GM19455 (cell line): Measurements from ENCODE around the gene SHROOM4.

ENCODE experiments used
- ATAC-seq: cut with Tn5 transposase; IDR thresholded peaks from one replicate; pipeline ENCODE4 v1.9.1; 2021; ENCODE audit not compliant: unreplicated experiment

Gene SHROOM4

GRCh38 chrX:50707955-50708699 lies 105.9 kb downstream of the SHROOM4 start:
- no peak for ATAC-seq

- ATAC-seq: no peak
These were observed 106.6 kb downstream of the SHROOM4 start for GRCh38 chrX:50707405-50707804.

- no peak for ATAC-seq
These were observed 109.0 kb downstream of the SHROOM4 start for GRCh38 chrX:50705042-50705441.

GRCh38 chrX:50704360-50704759 lies 109.6 kb downstream of the SHROOM4 start:
- no peak for ATAC-seq

- ATAC-seq: no peak
These were observed 113.1 kb downstream of the SHROOM4 start for GRCh38 chrX:50700921-50701320.

- no peak for ATAC-seq
These were observed 115.0 kb downstream of the SHROOM4 start for GRCh38 chrX:50698944-50699343.

- ATAC-seq: no peak
These were observed 116.3 kb downstream of the SHROOM4 start for GRCh38 chrX:50697691-50698090.

- ATAC-seq: peak; percentile 84
These were observed 122.2 kb downstream of the SHROOM4 start for GRCh38 chrX:50691820-50692219.

GRCh38 chrX:50684871-50685270 lies 129.1 kb downstream of the SHROOM4 start:
- no peak for ATAC-seq

- no peak for ATAC-seq
These were observed 133.0 kb downstream of the SHROOM4 start for GRCh38 chrX:50680990-50681389.

GRCh38 chrX:50677789-50678188 lies 136.2 kb downstream of the SHROOM4 start:
- no peak for ATAC-seq

GRCh38 chrX:50671661-50672060 lies 142.3 kb downstream of the SHROOM4 start:
- ATAC-seq: no peak

- ATAC-seq: no peak
These were observed 145.1 kb downstream of the SHROOM4 start for GRCh38 chrX:50668860-50669259.

- ATAC-seq: no peak
These were observed 165.8 kb downstream of the SHROOM4 start for GRCh38 chrX:50648156-50648555.

GRCh38 chrX:50644496-50644895 lies 169.5 kb downstream of the SHROOM4 start:
- ATAC-seq: no peak

- ATAC-seq: no peak
These were observed 170.4 kb downstream of the SHROOM4 start for GRCh38 chrX:50643525-50644137.

- ATAC-seq: no peak
These were observed 175.9 kb downstream of the SHROOM4 start for GRCh38 chrX:50638123-50638522.

GRCh38 chrX:50635817-50636365 lies 178.1 kb downstream of the SHROOM4 start:
- ATAC-seq: no peak

GRCh38 chrX:50635162-50635561 lies 178.8 kb downstream of the SHROOM4 start:
- no peak for ATAC-seq

- ATAC-seq: no peak
These were observed 184.2 kb downstream of the SHROOM4 start for GRCh38 chrX:50629774-50630173.

- no peak for ATAC-seq
These were observed 186.3 kb downstream of the SHROOM4 start for GRCh38 chrX:50627696-50628095.

GRCh38 chrX:50626432-50626831 lies 187.6 kb downstream of the SHROOM4 start:
- ATAC-seq: no peak
